ENCODE data around the gene PTPRE. TPM values are rescaled to one million over a fixed set of nuclear protein-coding genes. Genes with fewer than 3 reads are reported as not detected.

Gene PTPRE
- total and polyA plus RNA-seq, 4 donors, result 1.5 to 12.5 (median 3.7) TPM

DNA sequence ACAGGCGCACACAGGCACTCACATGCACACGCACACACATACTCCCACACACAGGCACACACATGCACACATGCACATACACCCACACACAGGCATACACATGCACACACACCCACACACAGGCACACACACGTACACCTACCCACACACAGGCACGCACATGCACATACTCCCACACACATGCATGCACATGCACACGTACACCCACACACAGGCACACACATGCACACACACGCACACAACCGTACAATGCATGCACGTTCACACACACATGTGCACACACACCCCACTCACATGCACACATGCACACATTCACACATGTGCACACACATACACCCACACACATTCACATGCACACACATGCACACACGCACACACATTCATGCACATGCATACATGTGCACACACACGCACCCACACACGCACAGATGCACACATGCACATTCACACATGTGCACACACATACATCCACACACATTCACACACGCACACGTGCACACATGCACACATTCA, 160.0 kb downstream of the PTPRE start:
- H3K9me3 ChIP-seq (ENCODE audit: control insufficient read depth in 4 of 4, low read length in 3 of 4), result no peaks in the 10 kb centered on the region
- H3K27ac ChIP-seq (ENCODE audit: low read depth in 1 of 2, low read length in 2 of 2), result no peak overlapping the region
- TF ChIP-seq NR2F2 (IDR thresholded peaks at IDR 0.05) (no peak), EGR1 (IDR thresholded peaks at IDR 0.05; ENCODE audit: low read depth in 2 of 2) (no peak), TAF1 (conservative IDR thresholded peaks at IDR 0.05) (no peak), YY1 (IDR thresholded peaks at IDR 0.05) (no peak), REST (IDR thresholded peaks at IDR 0.05) (no peak), HNF4A (conservative IDR thresholded peaks at IDR 0.05) (no peak), GABPA (IDR thresholded peaks at IDR 0.05 in 1 of 2, conservative IDR thresholded peaks at IDR 0.05 in 1 of 2) (no peak), RXRA (IDR thresholded peaks at IDR 0.05) (no peak), HNF4G (IDR thresholded peaks at IDR 0.05) (no peak), SP1 (IDR thresholded peaks at IDR 0.05) (no peak)
- H3K36me3 ChIP-seq (ENCODE audit: control insufficient read depth in 4 of 4, insufficient read depth in 3 of 4, low read depth in 1 of 4, low read length in 3 of 4), result peaks cover 0 to 4% (median under 1%) of the 10 kb centered on the region in 4 donors
- WGBS, result 91% methylated on average over 13 of the region's 13 CpGs
- no peak overlapping the region for H3K9ac ChIP-seq (ENCODE audit: low read depth in 1 of 2, low read length in 2 of 2)
- peaks cover 0 to 3% (median 0%) of the 10 kb centered on the region in 4 donors for H3K27me3 ChIP-seq (ENCODE audit: control insufficient read depth in 4 of 4, insufficient read depth in 4 of 4, low read length in 3 of 4)
- H3K4me3 ChIP-seq (ENCODE audit: low read depth in 1 of 3, low read length in 3 of 3), result no peak overlapping the region
- peaks cover 0 to 7% (median 1%) of the 10 kb centered on the region in 4 donors for H3K4me1 ChIP-seq (ENCODE audit: control insufficient read depth in 4 of 4, insufficient read depth in 4 of 4, low read length in 3 of 4)
- no peak for DNase-seq (ENCODE audit: low spot score)

DNA sequence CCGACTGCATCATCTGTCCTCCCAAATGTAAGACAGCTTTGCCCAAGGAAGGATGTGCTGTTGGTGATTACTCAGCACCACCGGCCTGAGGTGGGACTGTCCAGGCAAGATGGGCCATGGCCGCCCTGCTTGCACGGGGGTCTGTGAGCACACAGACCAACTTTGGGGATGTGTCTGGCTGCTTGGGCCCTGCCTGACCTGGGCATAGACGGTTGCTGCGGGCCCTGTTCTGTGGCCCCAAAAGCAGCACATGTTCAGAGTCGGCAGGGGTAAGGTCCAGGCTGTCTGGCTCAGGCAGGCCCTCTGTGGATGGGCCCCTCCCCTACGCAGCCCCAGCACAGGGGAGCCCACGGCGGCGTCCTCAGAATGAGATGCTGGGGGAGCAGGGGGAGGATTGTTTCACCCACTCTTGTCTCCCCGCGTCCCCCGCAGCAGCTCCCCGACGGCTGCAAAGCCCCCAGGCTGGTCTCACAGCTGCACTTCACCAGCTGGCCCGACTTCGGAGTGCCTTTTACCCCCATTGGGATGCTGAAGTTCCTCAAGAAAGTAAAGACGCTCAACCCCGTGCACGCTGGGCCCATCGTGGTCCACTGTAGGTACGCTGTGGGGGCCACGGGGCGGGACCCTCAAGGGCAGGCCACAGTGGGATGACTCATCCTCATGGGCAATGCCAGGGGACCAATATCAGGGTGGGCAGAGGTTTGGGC, 160.9 kb downstream of the PTPRE start:
- no peak for DNase-seq (ENCODE audit: low spot score)
- Histone ChIP-seq H3K27ac (ENCODE audit: low read depth in 1 of 2, low read length in 2 of 2) (no peak overlapping the region), H3K9ac (ENCODE audit: low read depth in 1 of 2, low read length in 2 of 2) (no peak overlapping the region), H3K9me3 (ENCODE audit: control insufficient read depth in 4 of 4, low read length in 3 of 4) (no peaks in the 10 kb centered on the region), H3K4me1 (ENCODE audit: control insufficient read depth in 4 of 4, insufficient read depth in 4 of 4, low read length in 3 of 4) (peaks cover 0 to 5% (median 0%) of the 10 kb centered on the region in 4 donors), H3K4me3 (ENCODE audit: low read depth in 1 of 3, low read length in 3 of 3) (no peak overlapping the region), H3K27me3 (ENCODE audit: control insufficient read depth in 4 of 4, insufficient read depth in 4 of 4, low read length in 3 of 4) (no peaks in the 10 kb centered on the region), H3K36me3 (ENCODE audit: control insufficient read depth in 4 of 4, insufficient read depth in 3 of 4, low read depth in 1 of 4, low read length in 3 of 4) (peaks cover 0 to 4% (median under 1%) of the 10 kb centered on the region in 4 donors)
- TF ChIP-seq SP1 (IDR thresholded peaks at IDR 0.05) (no peak), REST (IDR thresholded peaks at IDR 0.05) (no peak), ZBTB33 (IDR thresholded peaks at IDR 0.05) (no peak), HNF4A (conservative IDR thresholded peaks at IDR 0.05) (no peak), TAF1 (conservative IDR thresholded peaks at IDR 0.05) (no peak), NR2F2 (IDR thresholded peaks at IDR 0.05) (no peak), CTCF (IDR thresholded peaks at IDR 0.05; ENCODE audit: low read depth, low read length, missing input control) (no peak), RAD21 (IDR thresholded peaks at IDR 0.05) (no peak), RXRA (IDR thresholded peaks at IDR 0.05) (no peak), YY1 (IDR thresholded peaks at IDR 0.05) (no peak), GABPA (IDR thresholded peaks at IDR 0.05 in 1 of 2, conservative IDR thresholded peaks at IDR 0.05 in 1 of 2) (no peak), MAX (IDR thresholded peaks at IDR 0.05) (no peak), HNF4G (IDR thresholded peaks at IDR 0.05) (no peak), FOXA2 (IDR thresholded peaks at IDR 0.05) (no peak), JUND (IDR thresholded peaks at IDR 0.05) (no peak), FOXA1 (IDR thresholded peaks at IDR 0.05) (no peak)
- TF ChIP-seq, protein P1, sequence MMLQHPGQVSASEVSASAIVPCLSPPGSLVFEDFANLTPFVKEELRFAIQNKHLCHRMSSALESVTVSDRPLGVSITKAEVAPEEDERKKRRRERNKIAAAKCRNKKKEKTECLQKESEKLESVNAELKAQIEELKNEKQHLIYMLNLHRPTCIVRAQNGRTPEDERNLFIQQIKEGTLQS (IDR thresholded peaks at IDR 0.05), result no peak
- WGBS, result 89% methylated on average over 25 of the region's 25 CpGs

Data from liver (tissue), 9 donors.